Dermis lymphatic vessel endothelial cell (primary cell): Measurements from ENCODE around the gene CFHR1. TPM values are rescaled to one million over a fixed set of nuclear protein-coding genes. Genes with fewer than 3 reads are reported as not detected.

ENCODE experiments used
- total RNA-seq: library from RNA; depleted of rRNA; stranded (reverse); fragments of >200 nt; gene quantifications from 2 replicates; pipeline ENCODE4 v1.2.1, GENCODE V29; 2014

Gene CFHR1
- total RNA-seq, result not detected in 2 replicates

DNA sequence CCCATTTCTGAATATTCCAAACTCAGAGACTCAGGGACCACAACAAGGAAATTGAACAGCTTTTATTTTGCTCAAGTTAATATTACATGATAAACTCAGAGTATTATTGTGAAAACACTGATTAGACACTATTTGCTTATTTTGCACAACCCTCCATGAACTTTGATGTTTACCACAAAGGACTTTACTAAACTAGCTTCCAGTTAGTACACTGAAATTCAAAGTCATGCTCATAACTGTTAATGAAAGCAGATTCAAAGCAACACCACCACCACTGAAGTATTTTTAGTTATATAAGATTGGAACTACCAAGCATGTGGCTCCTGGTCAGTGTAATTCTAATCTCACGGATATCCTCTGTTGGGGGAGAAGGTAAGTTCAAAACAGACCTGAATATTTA is at the start of gene CFHR1:
TSS of gene CFHR1 (plus strand) at position 201 of the 400 bp plus-strand sequence. CDS start at position 315, 114 bp downstream.

GRCh38 chr1:196774603-196775002 is 44.9 kb upstream of the CFHR1 start, which contains the start of gene CFHR3:
Gene CFHR3, plus strand, starts transcription at chr1:196774840. Its CDS starts 47 bp downstream, at chr1:196774887.

Other genes starting within 250 kb of the CFHR1 start
- gene KCNT2, start 211.3 kb upstream of the CFHR1 start, total RNA-seq, result under 0.01 and 0.09 TPM in 2 replicates
- 1.3 and 16.8 TPM in 2 replicates for gene CFH, start 167.7 kb upstream of the CFHR1 start, total RNA-seq
- gene CFHR3, start 44.9 kb upstream of the CFHR1 start, total RNA-seq, result not detected in 2 replicates
- gene CFHR4, start 68.3 kb downstream of the CFHR1 start, total RNA-seq, result not detected in 2 replicates
- not detected in 2 replicates for gene CFHR2, start 124.0 kb downstream of the CFHR1 start, total RNA-seq
- not detected in 2 replicates for gene CFHR5, start 157.8 kb downstream of the CFHR1 start, total RNA-seq
- gene F13B, start 247.5 kb downstream of the CFHR1 start, total RNA-seq, result not detected in 2 replicates